GM23248 (cell line): ENCODE measurements around the gene CCDC69.

Source experiments
- EZH2 ChIP-seq: fragments of 200-600 bp; sonication (generic); IDR thresholded peaks from 2 replicates; pipeline ENCODE4 v1.6.1; 2018; ENCODE audit warnings: antibody characterized with exemption, mild to moderate bottlenecking; ENCODE audit not compliant: insufficient read depth, poor library complexity, severe bottlenecking
- EZH2phosphoT487 ChIP-seq: fragments of 200-600 bp; sonication (generic); IDR thresholded peaks from 2 replicates; pipeline ENCODE4 v1.6.1; 2018; ENCODE audit warnings: antibody characterized with exemption, moderate library complexity, mild to moderate bottlenecking, low read depth; ENCODE audit not compliant: insufficient read depth

DNA sequence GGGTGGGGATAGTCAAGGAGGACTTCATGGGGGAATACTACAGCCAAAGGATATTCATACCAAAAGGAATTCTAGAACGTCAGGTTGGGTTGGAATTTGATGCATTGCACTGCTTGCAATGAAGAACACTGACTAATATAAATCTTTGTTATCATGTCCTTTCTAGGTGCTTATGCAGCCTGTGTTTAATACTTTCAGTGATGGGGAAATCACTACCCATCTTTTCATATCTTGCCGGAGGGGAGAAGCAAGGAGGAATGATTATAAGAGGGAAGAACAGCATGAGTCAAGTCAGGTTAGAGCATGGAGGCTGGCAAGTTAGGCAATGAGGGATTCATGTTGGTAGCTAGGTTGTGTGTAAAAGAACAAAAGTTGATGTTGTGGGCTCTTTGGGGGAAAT lies 5.1 kb upstream of the CCDC69 start:
- TF ChIP-seq EZH2 (no peak), EZH2phosphoT487 (no peak)
